ENCODE data around the gene SLC6A9.

GRCh38 chr1:43969746-43970466 is 61.4 kb downstream of the SLC6A9 start, which contains the start of gene DPH2:
- no peak for TF ChIP-seq CTCF (IDR thresholded peaks at IDR 0.05)
- TF ChIP-seq EZH2 (IDR thresholded peaks at IDR 0.05; ENCODE audit: borderline replicate concordance, insufficient read depth, low read depth, low read length, poor library complexity, severe bottlenecking) = no peak

Data from B cell (primary cell).